Measurements from ENCODE around the gene CHI3L1.
"Not testable (repeated sequence)": the region's sequence is repeated elsewhere in the genome, so short reads cannot be mapped to it uniquely, and the experiment has no call there.

The CHI3L1 gene

GRCh38 chr1:203186446-203187303 lies at the start of gene CHI3L1:
CHI3L1 (minus strand) TSS chr1:203186704; CDS start chr1:203186623, 81 bp downstream.
- DNase-seq, result no peak

- not testable (repeated sequence) for DNase-seq
These were observed 48.4 kb upstream of the CHI3L1 start for GRCh38 chr1:203234901-203235300.

GRCh38 chr1:203229471-203230135 lies 43.1 kb upstream of the CHI3L1 start, which contains the start of gene CHIT1:
CHIT1 (minus strand) TSS chr1:203229673; CDS start chr1:203229636, 37 bp downstream.
- DNase-seq, result no peak

GRCh38 chr1:203228670-203229069 lies 42.2 kb upstream of the CHI3L1 start:
- DNase-seq, result no peak

GRCh38 chr1:203227371-203228083 lies 41.0 kb upstream of the CHI3L1 start:
- no peak for DNase-seq

GRCh38 chr1:203225071-203225470 lies 38.6 kb upstream of the CHI3L1 start:
- no peak for DNase-seq

GRCh38 chr1:203223012-203223775 lies 36.7 kb upstream of the CHI3L1 start:
- no peak for DNase-seq

GRCh38 chr1:203219934-203220333 lies 33.4 kb upstream of the CHI3L1 start:
- DNase-seq, result no peak

GRCh38 chr1:203219171-203219570 lies 32.7 kb upstream of the CHI3L1 start:
- DNase-seq, result no peak

- no peak for DNase-seq
These were observed 31.2 kb upstream of the CHI3L1 start for GRCh38 chr1:203217668-203218067.

GRCh38 chr1:203217139-203217655 lies 30.7 kb upstream of the CHI3L1 start:
- DNase-seq, result no peak

GRCh38 chr1:203216274-203217138 lies 30.0 kb upstream of the CHI3L1 start:
- peak; percentile 66 for DNase-seq

GRCh38 chr1:203215573-203215972 lies 29.1 kb upstream of the CHI3L1 start:
- no peak for DNase-seq

GRCh38 chr1:203214871-203215270 lies 28.4 kb upstream of the CHI3L1 start:
- DNase-seq, result no peak

GRCh38 chr1:203213126-203213525 lies 26.6 kb upstream of the CHI3L1 start:
- no peak for DNase-seq

- DNase-seq, result no peak
These were observed 25.3 kb upstream of the CHI3L1 start for GRCh38 chr1:203211812-203212211.

- no peak for DNase-seq
These were observed 24.5 kb upstream of the CHI3L1 start for GRCh38 chr1:203210988-203211387.

GRCh38 chr1:203210350-203210749 lies 23.8 kb upstream of the CHI3L1 start:
- no peak for DNase-seq

- DNase-seq, result no peak
These were observed 21.7 kb upstream of the CHI3L1 start for GRCh38 chr1:203208181-203208580.

GRCh38 chr1:203207751-203208150 lies 21.2 kb upstream of the CHI3L1 start:
- DNase-seq, result no peak

- DNase-seq, result no peak
These were observed 19.7 kb upstream of the CHI3L1 start for GRCh38 chr1:203206129-203206687.

Data from CD4-positive, alpha-beta T cell treated with Interleukin-17A for 1 hour (primary cell).